GM21529 (cell line): ENCODE data around the gene PTPRJ.
"Not testable (repeated sequence)": the region's sequence is repeated elsewhere in the genome, so short reads cannot be mapped to it uniquely, and the experiment has no call there.

Experiments
- ATAC-seq: cut with Tn5 transposase; IDR thresholded peaks from one replicate; pipeline ENCODE4 v1.9.1; 2021; ENCODE audit not compliant: unreplicated experiment

Gene PTPRJ

GRCh38 chr11:47980088-47980906, at the start of gene PTPRJ:
PTPRJ (plus strand) TSS chr11:47980559; CDS start chr11:47980913, 354 bp downstream.
- peak; percentile 45 for ATAC-seq

DNA sequence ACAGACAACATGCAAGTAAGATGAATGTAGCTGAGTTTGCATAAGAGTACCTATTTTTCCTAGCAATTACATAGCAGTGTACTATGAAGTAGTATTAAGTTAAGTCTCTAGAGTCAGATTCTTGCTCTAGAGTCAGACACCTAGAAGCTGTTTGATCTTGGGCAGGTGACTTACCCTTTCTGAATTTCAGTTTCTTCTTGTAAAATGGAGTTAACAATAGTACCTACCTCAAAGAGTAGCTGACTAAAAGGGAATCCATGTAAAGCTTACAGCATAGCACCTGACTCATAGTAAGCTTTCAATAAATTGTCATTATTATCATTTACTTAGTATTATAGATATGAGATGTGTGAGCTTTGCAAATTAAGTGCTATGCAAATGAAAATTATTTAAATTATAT, 47.8 kb upstream of the PTPRJ start:
- ATAC-seq = no peak

- ATAC-seq = not testable (repeated sequence)
These were observed 46.6 kb upstream of the PTPRJ start for GRCh38 chr11:47933797-47934196.

- ATAC-seq = no peak
These were observed 41.4 kb upstream of the PTPRJ start for GRCh38 chr11:47938791-47939560.

GRCh38 chr11:47940904-47941649, 39.3 kb upstream of the PTPRJ start:
- no peak for ATAC-seq

DNA sequence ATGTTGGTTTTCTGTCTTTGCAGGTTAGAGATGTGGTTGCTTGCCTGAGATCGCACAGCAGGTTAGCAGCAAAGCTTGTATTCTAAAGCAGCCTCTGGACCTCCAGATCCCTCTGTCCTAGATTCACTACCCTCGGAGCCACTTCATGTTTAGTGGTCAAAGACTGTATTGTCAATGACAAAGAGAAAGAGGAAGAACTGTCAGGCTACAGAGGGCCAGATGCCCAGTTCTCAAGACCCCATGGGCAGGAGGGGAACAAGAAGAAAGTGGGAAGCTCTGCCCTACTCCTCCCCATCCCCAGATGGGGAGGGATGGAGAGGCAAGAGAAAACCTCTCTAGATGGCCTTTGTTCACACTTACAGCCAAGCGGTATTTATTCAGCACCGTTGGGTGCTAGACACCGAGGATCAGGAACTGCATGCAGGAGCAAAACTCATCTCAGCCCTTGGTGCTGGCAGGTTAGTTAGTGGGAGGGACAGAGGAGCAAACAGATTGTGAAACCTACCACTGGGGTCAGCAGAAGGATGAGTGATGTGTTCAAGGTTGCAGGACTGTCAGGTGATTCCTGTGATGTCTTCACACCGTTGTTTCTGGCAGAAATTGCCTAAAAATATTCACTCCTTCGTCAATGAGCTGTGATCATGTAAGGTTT, 38.3 kb upstream of the PTPRJ start:
- ATAC-seq = no peak

- no peak for ATAC-seq
These were observed 36.4 kb upstream of the PTPRJ start for GRCh38 chr11:47943721-47944586.

GRCh38 chr11:47944632-47945031, 35.7 kb upstream of the PTPRJ start:
- no peak for ATAC-seq

DNA sequence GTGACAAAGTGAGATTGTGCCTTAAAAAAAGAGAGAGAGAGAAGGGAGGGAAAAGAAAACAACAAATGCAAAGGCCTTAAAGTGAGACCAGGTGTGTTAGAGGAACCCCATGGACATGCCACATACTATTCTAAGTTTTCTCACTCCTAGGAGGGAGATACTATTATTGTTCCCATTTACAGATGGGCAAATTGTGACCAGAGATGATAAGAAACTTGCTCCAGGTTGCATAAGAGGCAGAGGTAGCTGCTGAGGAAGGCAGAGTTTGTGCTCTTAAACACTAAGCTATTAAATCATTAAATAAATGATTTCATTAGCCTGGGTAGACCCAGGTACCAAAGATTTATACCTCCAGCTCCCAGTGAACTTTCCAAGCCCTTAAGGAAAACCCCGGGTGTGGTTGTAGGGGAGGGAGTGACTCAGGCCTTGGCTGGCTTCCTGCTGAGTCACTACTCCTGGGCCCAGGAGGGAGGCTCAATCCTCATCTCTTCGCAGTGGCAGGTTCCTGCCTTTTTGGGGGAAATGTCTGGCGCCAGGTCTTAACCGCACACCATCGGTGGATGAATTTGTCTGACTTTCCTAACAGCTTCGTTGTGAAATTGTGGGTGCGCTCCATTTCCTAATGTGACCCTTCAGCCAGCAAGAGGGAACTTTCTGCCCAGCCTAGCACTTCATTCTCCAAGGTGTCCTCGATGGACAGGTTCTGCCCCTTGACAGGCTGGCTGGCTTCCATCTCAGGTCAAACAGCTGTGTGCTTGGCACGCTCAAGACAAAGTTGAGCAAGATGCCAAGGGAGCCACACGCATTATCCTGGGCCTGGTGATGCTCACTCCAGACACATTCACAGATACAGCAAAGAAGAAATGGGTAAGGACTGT, 33.4 kb upstream of the PTPRJ start:
- ATAC-seq = no peak

GRCh38 chr11:47948137-47948536, 32.2 kb upstream of the PTPRJ start:
- ATAC-seq = no peak

GRCh38 chr11:47949001-47949675, 31.2 kb upstream of the PTPRJ start:
- ATAC-seq = not testable (repeated sequence)

GRCh38 chr11:47950396-47950795, 30.0 kb upstream of the PTPRJ start:
- ATAC-seq = peak; percentile 67

DNA sequence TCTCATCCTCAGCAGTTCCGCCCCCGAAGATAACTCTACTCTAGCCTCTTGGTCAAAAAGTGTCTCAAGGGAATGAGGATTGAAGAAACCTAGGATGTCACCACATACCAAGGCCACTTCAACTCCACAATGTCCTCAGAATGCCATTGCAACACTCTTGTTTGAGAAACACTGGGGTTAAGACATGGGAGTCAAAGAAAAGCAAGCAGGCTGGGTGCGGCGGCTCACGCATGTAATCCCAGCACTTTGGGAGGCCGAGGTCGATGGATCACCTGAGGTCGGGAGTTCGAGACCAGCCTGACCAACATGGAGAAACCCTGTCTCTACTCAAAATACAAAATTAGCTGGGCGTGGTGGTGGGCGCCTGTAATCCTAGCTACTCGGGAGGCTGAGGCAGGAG, 28.9 kb upstream of the PTPRJ start:
- not testable (repeated sequence) for ATAC-seq

DNA sequence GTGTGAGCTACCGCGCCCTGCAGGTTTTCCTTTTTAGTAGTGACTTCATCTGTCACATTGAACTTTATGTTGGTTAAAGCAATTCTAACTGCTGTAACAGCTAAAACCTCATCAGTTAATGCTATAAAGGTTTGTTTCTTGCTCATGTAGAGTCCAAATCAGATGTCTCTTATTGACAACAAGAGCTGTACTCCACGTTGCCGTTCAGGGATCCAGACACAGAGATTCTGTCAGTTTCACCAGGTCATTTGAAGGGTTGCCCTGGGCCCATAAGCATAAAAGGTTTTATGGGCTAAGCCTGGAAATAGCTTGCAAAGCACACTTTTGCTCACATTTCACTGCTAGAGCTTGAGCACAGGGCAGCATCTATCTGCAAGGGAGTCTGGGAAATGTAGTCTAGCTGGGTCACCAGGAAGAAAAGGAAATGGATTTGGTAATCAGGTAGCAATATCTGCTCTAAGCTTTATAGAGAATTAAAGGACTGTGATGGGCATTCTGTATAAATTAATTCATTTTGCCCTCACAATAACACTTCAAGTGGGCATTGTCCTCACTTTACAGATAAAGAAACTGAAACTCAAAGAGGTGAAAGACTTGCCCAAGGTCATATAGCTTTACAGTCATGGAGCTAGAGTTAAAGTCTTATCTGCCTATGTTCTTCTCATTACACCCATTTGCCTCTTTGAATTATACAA, 25.2 kb upstream of the PTPRJ start:
- ATAC-seq = no peak

DNA sequence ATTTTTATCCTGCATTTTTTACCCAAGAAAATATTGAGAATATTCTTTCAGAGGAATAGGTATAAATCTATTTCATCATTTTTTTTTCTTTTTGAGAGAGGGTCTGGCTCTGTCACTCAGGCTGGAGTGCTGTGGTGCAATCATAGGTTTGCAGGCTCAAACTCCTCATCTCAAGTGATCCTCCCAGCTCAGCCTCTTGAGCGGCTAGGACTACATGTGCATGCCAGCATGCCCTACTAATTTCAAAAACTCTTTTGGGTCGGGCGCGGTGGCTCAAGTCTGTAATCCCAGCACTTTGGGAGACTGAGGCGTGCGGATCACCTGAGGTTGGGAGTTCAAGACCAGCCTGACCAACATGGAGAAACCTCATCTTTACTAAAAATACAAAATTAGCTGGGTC, 20.3 kb upstream of the PTPRJ start:
- no peak for ATAC-seq

DNA sequence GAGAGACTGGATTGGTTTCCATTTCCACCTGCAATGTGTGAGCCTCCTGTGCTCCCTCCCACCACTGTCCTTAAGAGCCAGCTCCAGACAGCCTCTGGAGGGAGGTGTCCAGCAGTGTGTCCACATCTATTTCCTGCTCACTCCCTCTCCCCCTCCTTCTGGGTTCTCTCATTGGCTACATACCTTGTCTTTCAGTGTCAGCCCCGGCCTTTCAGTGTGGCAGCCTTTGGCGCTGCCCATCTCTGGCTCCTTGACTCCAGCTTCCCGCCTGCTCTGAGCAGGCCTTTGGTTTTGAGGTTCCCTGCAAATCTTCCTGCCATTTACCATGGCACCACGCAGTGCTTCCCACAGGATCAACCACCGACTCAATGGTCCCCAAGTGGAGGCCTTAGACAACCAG, 19.0 kb upstream of the PTPRJ start:
- no peak for ATAC-seq

GRCh38 chr11:47964546-47964945, 15.8 kb upstream of the PTPRJ start:
- ATAC-seq = no peak
